CD4-positive, alpha-beta T cell (primary cell): ENCODE data around the gene CABP1. TPM values are rescaled to one million over a fixed set of nuclear protein-coding genes. Genes with fewer than 3 reads are reported as not detected.

ENCODE experiments used
- ATAC-seq: fragments of 200-7000 bp; cut with Tn5 transposase; one replicate; pipeline ENCODE4 v1.10.0; 2022; ENCODE audit warnings: mild to moderate bottlenecking; ENCODE audit not compliant: poor library complexity
- CTCF ChIA-PET: fragments of 350-600 bp; sonication (Branson Sonifier 250); formaldehyde crosslinking; loops from one replicate; lab custom pipeline; 2021; ENCODE audit warnings: antibody characterized with exemption, inconsistent platforms; lab: Charles Lee
- POLR2A ChIA-PET: fragments of 350-600 bp; sonication (Branson Sonifier 250); formaldehyde crosslinking; loops from one replicate; lab custom pipeline; 2021; ENCODE audit warnings: antibody characterized with exemption, inconsistent platforms; lab: Charles Lee
- DNase-seq, 14 experiments: peaks; one replicate each; pipeline ENCODE4 v3.0.0-alpha.2; 2013 to 2020; ENCODE audit warnings: mixed read lengths in 2 of 14
- H3K27ac ChIP-seq, 2 donors: one replicate each; pipeline versions ENCODE4 v1.5.1 to v1.7.0; 2013; ENCODE audit warnings: low read length in 2 of 2, low read depth in 1 of 2, mild to moderate bottlenecking in 1 of 2
- H3K27me3 ChIP-seq, 2 experiments: 1 replicate in 1 of 2; 2 replicates in 1 of 2; pipeline versions ENCODE4 v1.6.1 to v1.7.0; 2013; ENCODE audit warnings: low read length in 2 of 2, control low read depth in 1 of 2, mild to moderate bottlenecking in 1 of 2, moderate library complexity in 1 of 2; ENCODE audit not compliant: insufficient read depth in 2 of 2, control insufficient read depth in 1 of 2
- H3K36me3 ChIP-seq: one replicate; pipeline ENCODE4 v1.6.1; 2013; ENCODE audit warnings: low read length, control low read depth; ENCODE audit not compliant: insufficient read depth
- H3K4me1 ChIP-seq: one replicate; pipeline ENCODE4 v1.6.1; 2013; ENCODE audit warnings: low read length, control low read depth; ENCODE audit not compliant: insufficient read depth
- H3K4me3 ChIP-seq: one replicate; pipeline ENCODE4 v1.5.1; 2013; ENCODE audit warnings: mild to moderate bottlenecking, low read length, moderate library complexity
- H3K9me3 ChIP-seq, 2 experiments: 1 replicate in 1 of 2; 2 replicates in 1 of 2; pipeline versions ENCODE4 v1.6.1 to v1.7.0; 2013; ENCODE audit warnings: low read length in 2 of 2, mild to moderate bottlenecking in 2 of 2, control low read depth in 1 of 2, moderate library complexity in 1 of 2; ENCODE audit not compliant: control insufficient read depth in 1 of 2, insufficient read depth in 1 of 2
- H3K27ac Mint-ChIP-seq: one replicate; pipeline ENCODE4 v1.8.0; 2020; ENCODE audit warnings: mixed read lengths
- H3K27me3 Mint-ChIP-seq: one replicate; pipeline ENCODE4 v1.8.0; 2021; ENCODE audit warnings: mixed read lengths
- H3K36me3 Mint-ChIP-seq: one replicate; pipeline ENCODE4 v1.8.0; 2021; ENCODE audit warnings: low read depth, mixed read lengths
- H3K4me1 Mint-ChIP-seq: one replicate; pipeline ENCODE4 v1.8.0; 2021; ENCODE audit warnings: low read depth, mixed read lengths
- H3K4me3 Mint-ChIP-seq: one replicate; pipeline ENCODE4 v1.8.0; 2020; ENCODE audit warnings: mild to moderate bottlenecking, mixed read lengths
- H3K9me3 Mint-ChIP-seq: one replicate; pipeline ENCODE4 v1.8.0; 2020; ENCODE audit warnings: mixed read lengths
- CTCF ChIP-seq: fragments of 200-600 bp; IDR thresholded peaks from one replicate; pipeline ENCODE4 v1.8.0; 2022; ENCODE audit warnings: antibody characterized with exemption, mild to moderate bottlenecking
- intact Hi-C, 2 experiments: fragments of 100-400 bp; cut with DNase I in 1 of 2; cut with micrococcal nuclease in 1 of 2; formaldehyde crosslinking; loops; one replicate each; pipeline versions ENCODE4 v1.15.1 to v1.9.0; 2023 to 2025; cut with DNase I, micrococcal nuclease
- total RNA-seq, 174 experiments: library from RNA in 2 of 174; stranded (reverse) in 2 of 174; gene quantifications; one replicate each; pipeline ENCODE4 v1.2.3 and lab custom pipeline; 2021 to 2026

The CABP1 gene
- total RNA-seq, 2 experiments from 2014 or later, result 0.11 TPM; not detected in 1

- H3K27me3 ChIP-seq, result peaks cover 48 to 65% of the 10 kb centered on the region in 2 experiments
- Mint-ChIP-seq H3K9me3 (no peaks in the 10 kb centered on the region), H3K4me3 (no peak overlapping the region), H3K4me1 (peaks cover 11% of the 10 kb centered on the region), H3K27me3 (peaks cover 72% of the 10 kb centered on the region), H3K27ac (no peak overlapping the region), H3K36me3 (no peaks in the 10 kb centered on the region)
- ChIA-PET CTCF (no interaction called here), POLR2A (no interaction called here)
- no peak overlapping the region for H3K27ac ChIP-seq
- no peaks in the 10 kb centered on the region for H3K36me3 ChIP-seq
- peaks cover 0 to 5% of the 10 kb centered on the region in 2 experiments for H3K9me3 ChIP-seq
- ATAC-seq (no peak), DNase-seq (no peak)
- TF ChIP-seq CTCF, result no peak
- H3K4me1 ChIP-seq, result peaks cover 12% of the 10 kb centered on the region
- intact Hi-C loops, result loop anchor here in 1 of 2 experiments (10.0 kb wide), 1 partner anchor 319 kb away; the partner anchor contains the start of gene PLA2G1B
- no peak overlapping the region for H3K4me3 ChIP-seq
Measured at GRCh38 chr12:120643574-120643973, 3.1 kb downstream of the CABP1 start.

GRCh38 chr12:120646044-120646443 lies 5.6 kb downstream of the CABP1 start:
- POLR2A ChIA-PET, result interaction anchor here (0.8 kb wide), 1 partner anchor 326 kb away, joined by 3 read pairs; no protein-coding TSS in a partner anchor
- H3K27me3 ChIP-seq, result peaks cover 55 to 78% of the 10 kb centered on the region in 2 experiments
- intact Hi-C loops, result loop anchor here (2.0 to 10.0 kb wide), 5 partner anchors 204 to 465 kb away; partner anchors contain the start of gene PLA2G1B (in 1 of the 2)
- DNase-seq, result no peak
- no peak for ATAC-seq
- H3K36me3 ChIP-seq, result no peaks in the 10 kb centered on the region
- CTCF ChIA-PET, result interaction anchor here (0.6 to 2.0 kb wide), 8 partner anchors 10 to 326 kb away, joined by 3 to 9 read pairs (median 6); partner anchors contain the start of gene MLEC
- Mint-ChIP-seq H3K9me3 (no peaks in the 10 kb centered on the region), H3K36me3 (no peaks in the 10 kb centered on the region), H3K27me3 (peaks cover 88% of the 10 kb centered on the region), H3K4me3 (no peak overlapping the region), H3K4me1 (peaks cover 17% of the 10 kb centered on the region), H3K27ac (no peak overlapping the region)
- H3K4me1 ChIP-seq, result peaks cover 21% of the 10 kb centered on the region
- H3K9me3 ChIP-seq, result peaks cover 0 to 8% of the 10 kb centered on the region in 2 experiments
- no peak overlapping the region for H3K4me3 ChIP-seq
- H3K27ac ChIP-seq, result no peak overlapping the region
- no peak for TF ChIP-seq CTCF

- ATAC-seq, result no peak
Measured at GRCh38 chr12:120647375-120647755, 6.9 kb downstream of the CABP1 start.

More at GRCh38 chr12:120647375-120647755, 6.9 kb downstream of the CABP1 start:
- no peaks in the 10 kb centered on the region for H3K36me3 ChIP-seq
- Mint-ChIP-seq H3K4me3 (no peak overlapping the region), H3K27ac (no peak overlapping the region), H3K27me3 (peaks cover 88% of the 10 kb centered on the region), H3K4me1 (peaks cover 11% of the 10 kb centered on the region), H3K9me3 (no peaks in the 10 kb centered on the region), H3K36me3 (no peaks in the 10 kb centered on the region)
- H3K27me3 ChIP-seq, result peaks cover 44 to 78% of the 10 kb centered on the region in 2 experiments
- intact Hi-C loops, result loop anchor here (1.0 to 10.0 kb wide), 9 partner anchors 39 to 463 kb away; partner anchors contain the start of genes PLA2G1B (in 1 of the 2) and UNC119B (in 1 of the 2)
- H3K4me3 ChIP-seq, result no peak overlapping the region
- ChIA-PET POLR2A (no interaction called here), CTCF (interaction anchor here (0.5 to 2.2 kb wide), 13 partner anchors 9 to 1653 kb away, joined by 3 to 10 read pairs (median 6); partner anchors contain the start of gene MLEC)
- no peak for DNase-seq
- no peak for TF ChIP-seq CTCF
- no peak overlapping the region for H3K27ac ChIP-seq
- H3K4me1 ChIP-seq, result peaks cover 14% of the 10 kb centered on the region
- H3K9me3 ChIP-seq, result peaks cover 0 to 4% of the 10 kb centered on the region in 2 experiments
